IMR-90 (cell line): ENCODE measurements around the gene ARNT2. TPM values are rescaled to one million over a fixed set of nuclear protein-coding genes. Genes with fewer than 3 reads are reported as not detected.

Experiments
- ATAC-seq: fragments of 200-7000 bp; cut with Tn5 transposase; 2 replicates; pipeline ENCODE4 v1.9.1; 2020; ENCODE audit warnings: low read depth, mild to moderate bottlenecking, moderate library complexity
- BruUV-seq: library from RNA; stranded (reverse); fragments of 400-500 nt; replicated peaks from 2 replicates; lab custom pipeline; 2021; lab: Mats Ljungman, UMichigan
- CTCF ChIA-PET: fragments of 300-600 bp; formaldehyde crosslinking; extraction: SDS; loops from one replicate; lab custom pipeline; 2021; ENCODE audit warnings: antibody characterized with exemption; lab: Yijun Ruan, JAX
- POLR2A ChIA-PET: fragments of 300-600 bp; sonication (Branson Sonifier 250); formaldehyde crosslinking; loops from one replicate; lab custom pipeline; 2022; ENCODE audit warnings: antibody characterized with exemption; ENCODE audit not compliant: unreplicated experiment; lab: Charles Lee
- DNase-seq: peaks from one replicate; pipeline ENCODE4 v3.0.0; 2013
- H2AFZ ChIP-seq: replicated peaks from 2 replicates; pipeline ENCODE3; 2013; ENCODE audit warnings: low read length, mild to moderate bottlenecking; ENCODE audit not compliant: poor library complexity
- H2AK5ac ChIP-seq: 2 replicates; pipeline ENCODE4 v1.6.1; 2013; ENCODE audit warnings: low read depth, low read length, inconsistent platforms
- H2AK9ac ChIP-seq: replicated peaks from 2 replicates; pipeline ENCODE3; 2013; ENCODE audit warnings: mild to moderate bottlenecking, low read depth, low read length, moderate library complexity; ENCODE audit not compliant: poor library complexity
- H2BK120ac ChIP-seq: 2 replicates; pipeline ENCODE4 v1.6.1; 2013; ENCODE audit warnings: low read depth, low read length, inconsistent platforms
- H2BK15ac ChIP-seq: 3 replicates; pipeline ENCODE4 v1.6.1; 2013; ENCODE audit warnings: low read depth, low read length, inconsistent platforms
- H2BK20ac ChIP-seq: 2 replicates; pipeline ENCODE4 v1.6.1; 2013; ENCODE audit warnings: low read depth, mild to moderate bottlenecking, inconsistent platforms, low read length, moderate library complexity
- H2BK5ac ChIP-seq: 2 replicates; pipeline ENCODE4 v1.6.1; 2013; ENCODE audit warnings: mild to moderate bottlenecking, low read depth, low read length, inconsistent platforms; ENCODE audit not compliant: poor library complexity, severe bottlenecking
- H3K14ac ChIP-seq: replicated peaks from 2 replicates; pipeline ENCODE4 v1.6.1; 2013; ENCODE audit warnings: low read depth, low read length, inconsistent platforms
- H3K18ac ChIP-seq: 2 replicates; pipeline ENCODE4 v1.6.1; 2013; ENCODE audit warnings: low read depth, low read length, control low read depth
- H3K23ac ChIP-seq: 2 replicates; pipeline ENCODE4 v1.6.1; 2013; ENCODE audit warnings: low read depth, low read length, inconsistent platforms
- H3K27ac ChIP-seq: 2 replicates; pipeline ENCODE4 v1.5.1; 2013; ENCODE audit warnings: mild to moderate bottlenecking, control low read depth, low read length; ENCODE audit not compliant: insufficient read depth
- H3K27me3 ChIP-seq: 2 replicates; pipeline ENCODE4 v1.6.1; 2013; ENCODE audit warnings: low read length; ENCODE audit not compliant: control insufficient read depth, insufficient read depth
- H3K36me3 ChIP-seq: 2 replicates; pipeline ENCODE4 v1.6.1; 2013; ENCODE audit warnings: low read length, mixed read lengths; ENCODE audit not compliant: control insufficient read depth, insufficient read depth
- H3K4ac ChIP-seq: 2 replicates; pipeline ENCODE4 v1.6.1; 2013; ENCODE audit warnings: low read depth, low read length, inconsistent platforms
- H3K4me1 ChIP-seq: 2 replicates; pipeline ENCODE4 v1.6.1; 2013; ENCODE audit warnings: low read length, mixed read lengths; ENCODE audit not compliant: control insufficient read depth, insufficient read depth
- H3K4me2 ChIP-seq: 2 replicates; pipeline ENCODE4 v1.6.1; 2013; ENCODE audit warnings: low read depth, mild to moderate bottlenecking, control low read depth, low read length, moderate library complexity
- H3K4me3 ChIP-seq: 2 replicates; pipeline ENCODE4 v1.5.1; 2013; ENCODE audit warnings: low read depth, mild to moderate bottlenecking, control low read depth, low read length, moderate library complexity; ENCODE audit not compliant: insufficient read depth
- H3K56ac ChIP-seq: 2 replicates; pipeline ENCODE4 v1.6.1; 2013; ENCODE audit warnings: low read length, inconsistent platforms; ENCODE audit not compliant: insufficient read depth; ENCODE audit errors: extremely low read depth
- H3K79me1 ChIP-seq, 2 experiments: 2 replicates each; pipeline ENCODE4 v1.6.1; 2013; ENCODE audit warnings: low read length in 2 of 2, inconsistent platforms in 1 of 2, low read depth in 1 of 2
- H3K9ac ChIP-seq: 2 replicates; pipeline ENCODE4 v1.6.1; 2013; ENCODE audit warnings: low read depth, low read length, control low read depth
- H3K9me1 ChIP-seq: 2 replicates; pipeline ENCODE4 v1.6.1; 2013; ENCODE audit warnings: low read length, inconsistent platforms; ENCODE audit not compliant: insufficient read depth
- H3K9me3 ChIP-seq: 2 replicates; pipeline ENCODE4 v1.6.1; 2013; ENCODE audit warnings: low read length; ENCODE audit not compliant: control insufficient read depth, insufficient read depth
- H4K20me1 ChIP-seq: 2 replicates; pipeline ENCODE4 v1.6.1; 2013; ENCODE audit warnings: low read length, inconsistent platforms; ENCODE audit not compliant: insufficient read depth
- H4K5ac ChIP-seq: 2 replicates; pipeline ENCODE4 v1.6.1; 2013; ENCODE audit warnings: mild to moderate bottlenecking, low read depth, low read length, control low read depth
- H4K8ac ChIP-seq, 2 experiments: 2 replicates each; pipeline ENCODE4 v1.6.1; 2013; ENCODE audit warnings: low read depth in 2 of 2, low read length in 2 of 2, control low read depth in 1 of 2, inconsistent platforms in 1 of 2
- H4K91ac ChIP-seq: 2 replicates; pipeline ENCODE4 v1.6.1; 2013; ENCODE audit warnings: low read depth, low read length, inconsistent platforms; ENCODE audit not compliant: insufficient read depth
- MAFK ChIP-seq: IDR thresholded peaks from 2 replicates; pipeline ENCODE4 v1.6.1; 2012; ENCODE audit warnings: low read depth, low read length, improper control_type of control experiment
- NFE2L2 ChIP-seq: fragments of 150-350 bp; IDR thresholded peaks from 2 replicates; pipeline ENCODE4 v1.6.1; 2016; ENCODE audit warnings: low read depth, mild to moderate bottlenecking, low read length
- SMC3 ChIP-seq: fragments of 150-350 bp; IDR thresholded peaks from 2 replicates; pipeline ENCODE4 v1.6.1; 2016; ENCODE audit warnings: low read depth, mild to moderate bottlenecking, antibody characterized with exemption, low read length, moderate library complexity
- WGBS, 2 experiments: methylation state at CpG; one replicate each; pipeline versions ENCODE4 v1.1.5 to v1.1.7; 2013; ENCODE audit warnings: missing lambda C conversion rate in 2 of 2; ENCODE audit not compliant: insufficient read length in 1 of 2; ENCODE audit errors: extremely low coverage in 2 of 2; 5-methylcytosine and 5-hydroxymethylcytosine counted together
- dilution Hi-C: fragments of 300-500 bp; cut with HindIII; formaldehyde crosslinking; loops from one replicate; pipeline ENCODE4 v1.14.3; 2018; ENCODE audit warnings: low sequenced_read_pairs; ENCODE audit not compliant: unreplicated experiment
- in situ Hi-C: fragments of 300-500 bp; cut with MboI; formaldehyde crosslinking; loops from 3 replicates; pipeline ENCODE4 v1.14.3; 2019; ENCODE audit warnings: low sequenced_read_pairs, inconsistent platforms, mixed read lengths
- intact Hi-C: fragments of 100-400 bp; cut with micrococcal nuclease; formaldehyde crosslinking; loops from 2 replicates; pipeline ENCODE4 v1.10.0; 2022
- polyA plus RNA-seq, 3 experiments: library from polyadenylated mRNA; depleted of rRNA; stranded (reverse); fragments of >200 nt; gene quantifications; 2 replicates each; pipeline ENCODE4 v1.2.3, GENCODE V29; 2012; ENCODE audit warnings: low replicate concordance in 1 of 3
- total RNA-seq: library from RNA; depleted of rRNA; stranded (reverse); fragments of >200 nt; gene quantifications from 2 replicates; pipeline ENCODE4 v1.2.3, GENCODE V29; 2012

The ARNT2 gene
- total and polyA plus RNA-seq, 2 of the 4 experiments (the other 2 are of a cell fraction), result 18.2 to 19.0 TPM

DNA sequence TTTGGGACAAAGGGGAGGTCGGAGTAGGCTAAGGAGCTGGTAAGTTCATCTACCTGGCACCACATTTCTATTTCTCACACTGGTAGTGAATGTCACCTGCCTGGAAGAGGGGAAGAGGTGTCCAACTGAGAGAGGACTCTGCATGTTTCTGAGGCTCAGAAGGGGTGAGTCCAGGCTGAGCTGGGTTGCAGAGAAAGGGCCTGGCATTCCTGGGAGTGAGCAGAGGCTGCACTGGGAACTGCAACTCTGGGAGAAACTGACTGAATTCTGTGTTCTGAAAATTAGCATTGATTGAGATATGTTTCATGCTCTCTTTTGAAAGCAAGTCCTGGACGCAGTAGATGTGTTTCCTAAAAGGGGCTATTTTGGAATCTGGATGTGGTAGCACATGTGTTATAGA, 32.3 kb upstream of the ARNT2 start:
- Histone ChIP-seq H2AFZ (no peak overlapping the region), H3K36me3 (no peaks in the 10 kb centered on the region), H3K4me1 (no peaks in the 10 kb centered on the region), H3K14ac (no peak overlapping the region), H3K27ac (no peak overlapping the region), H3K4me2 (no peak overlapping the region), H3K79me1 (no peaks in the 10 kb centered on the region), H4K20me1 (no peaks in the 10 kb centered on the region), H2BK20ac (no peak overlapping the region), H4K5ac (no peak overlapping the region), H2AK5ac (no peak overlapping the region), H3K9me3 (peaks cover 16% of the 10 kb centered on the region), H3K4ac (no peak overlapping the region), H4K91ac (no peak overlapping the region), H3K27me3 (peaks cover 15% of the 10 kb centered on the region), H3K4me3 (no peak overlapping the region), H2BK5ac (no peak overlapping the region), H2BK120ac (no peak overlapping the region), H3K18ac (no peak overlapping the region), H4K8ac (no peak overlapping the region), H3K9ac (no peak overlapping the region), H3K56ac (no peak overlapping the region), H3K23ac (no peak overlapping the region), H2BK15ac (no peak overlapping the region), H2AK9ac (no peak overlapping the region), H3K9me1 (no peaks in the 10 kb centered on the region)
- dilution Hi-C loops, result no loop called here
- no TSS peak for BruUV-seq
- CTCF ChIA-PET, result interaction anchor here (0.6 kb wide), 1 partner anchor 607 kb away, joined by 3 read pairs; no protein-coding TSS in a partner anchor
- no peak for ATAC-seq
- TF ChIP-seq NFE2L2 (no peak), MAFK (no peak), SMC3 (no peak)
- WGBS, 2 experiments, result no CpG with 5 or more reads among the region's 2 CpGs
- intact Hi-C loops, result no loop called here
- no peak for DNase-seq
- POLR2A ChIA-PET, result no interaction called here
- in situ Hi-C loops, result no loop called here
